SHP77 treated with DMSO at 0.1 percent for 48 hours (cell line): ENCODE results near the gene CECR2.
"Not testable (repeated sequence)": the region's sequence is repeated elsewhere in the genome, so short reads cannot be mapped to it uniquely, and the experiment has no call there.

Source experiments
- DNase-seq: peaks from one replicate; lab custom pipeline; 2025; lab: John Stamatoyannopoulos, UW

Gene CECR2

DNA sequence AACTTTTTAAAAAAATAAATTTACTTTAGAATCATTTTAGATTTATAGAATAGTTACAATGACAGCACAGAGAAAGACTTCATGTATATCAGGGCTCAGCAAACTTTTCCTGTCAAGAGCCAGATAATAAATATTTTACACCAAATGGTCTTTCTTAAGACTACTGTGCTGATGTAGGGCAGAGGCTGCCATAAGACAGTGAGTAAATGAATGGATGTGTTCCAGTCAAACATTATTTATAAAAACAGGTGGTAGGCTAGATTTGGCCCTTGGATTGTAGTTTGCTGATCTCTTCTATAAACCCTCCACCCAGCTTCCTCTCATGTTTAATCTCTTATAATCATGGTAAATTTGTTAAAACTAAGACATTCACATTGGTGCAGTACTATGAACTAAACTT lies 33.0 kb downstream of the CECR2 start:
- no peak for DNase-seq

DNA sequence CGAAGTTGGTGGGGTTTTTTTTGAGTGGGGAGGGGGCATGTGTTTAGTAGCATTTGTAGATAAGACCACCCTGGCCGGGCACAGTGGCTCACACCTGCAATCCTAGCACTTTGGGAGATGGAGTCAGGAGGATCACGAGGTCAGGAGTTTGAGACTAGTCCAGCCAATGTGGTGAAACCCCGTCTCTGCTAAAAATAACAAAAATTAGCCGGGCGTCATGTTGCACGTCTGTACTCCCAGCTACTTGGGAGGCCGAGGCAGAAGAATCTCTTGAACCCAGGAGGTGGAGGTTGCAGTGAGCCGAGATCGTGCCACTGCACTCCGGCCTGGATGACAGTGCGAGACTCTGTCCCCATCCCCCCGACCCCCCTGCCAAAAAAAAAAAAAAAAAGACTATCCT lies 34.6 kb downstream of the CECR2 start:
- no peak for DNase-seq

DNA sequence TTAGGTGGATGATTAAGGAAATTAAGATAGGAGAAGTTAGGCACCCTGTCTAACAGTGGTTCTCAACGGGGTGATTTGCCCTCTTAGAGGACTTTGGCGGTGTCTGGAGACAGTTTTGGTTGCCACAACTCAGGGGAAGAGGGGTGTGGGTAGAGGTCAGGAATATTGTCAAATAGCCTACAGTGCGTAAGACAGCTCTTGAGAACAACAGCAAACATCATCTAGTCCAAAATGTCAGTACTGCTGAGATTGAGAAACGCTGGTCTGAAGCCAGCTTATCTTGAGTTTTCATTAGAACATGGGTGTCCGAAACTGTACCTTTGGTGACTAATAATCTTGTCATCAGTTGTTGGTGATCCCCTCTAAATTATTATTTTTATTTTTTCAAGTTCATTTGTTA lies 38.4 kb downstream of the CECR2 start:
- no peak for DNase-seq

- no peak for DNase-seq
Measured at GRCh38 chr22:17410576-17410975, 41.3 kb downstream of the CECR2 start.

DNA sequence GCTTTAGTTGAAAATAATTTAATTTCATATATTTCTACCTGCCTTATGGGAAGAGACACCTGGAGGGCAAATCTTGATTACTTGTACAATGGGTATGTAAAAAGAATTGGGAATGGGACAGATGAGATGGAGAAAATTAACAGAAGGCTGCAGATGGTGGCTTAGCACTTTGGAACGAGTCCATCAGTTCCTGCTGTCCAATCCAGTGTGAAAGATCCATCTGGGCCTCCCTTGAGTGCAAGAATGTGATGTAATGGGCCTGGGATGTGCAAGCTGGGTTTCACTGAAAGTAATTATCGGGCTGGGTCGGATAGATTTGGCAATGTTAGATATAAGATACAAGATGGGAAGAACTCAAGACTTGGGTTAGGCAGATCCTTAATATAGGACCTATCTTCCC lies 42.0 kb downstream of the CECR2 start:
- no peak for DNase-seq

GRCh38 chr22:17412232-17412631 lies 43.0 kb downstream of the CECR2 start:
- no peak for DNase-seq

DNA sequence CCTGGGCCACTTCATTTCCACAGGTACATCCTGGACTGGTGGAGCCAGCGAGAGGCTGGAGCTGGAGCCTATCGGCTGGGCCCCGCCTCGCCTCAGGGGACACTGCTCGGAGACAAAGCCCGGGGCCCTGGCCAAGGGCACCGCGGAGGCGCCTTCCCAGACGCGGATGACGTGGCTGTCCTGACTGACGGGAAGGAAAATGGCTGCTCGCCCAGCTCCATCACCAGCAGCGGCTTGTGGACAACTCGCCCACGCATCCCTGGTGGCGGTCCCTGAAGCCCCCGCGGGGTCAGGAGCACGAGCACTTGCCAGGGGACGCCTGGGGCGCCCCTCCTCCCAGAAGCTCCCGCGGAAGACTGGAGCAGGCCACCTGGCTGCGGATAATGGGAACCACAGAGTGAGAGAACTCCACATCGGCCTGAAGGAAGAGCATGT lies 49.6 kb downstream of the CECR2 start:
- DNase-seq = no peak

GRCh38 chr22:17419348-17419747 lies 50.1 kb downstream of the CECR2 start:
- DNase-seq = no peak

- no peak for DNase-seq
Measured at GRCh38 chr22:17422736-17423343, 53.6 kb downstream of the CECR2 start.

GRCh38 chr22:17423616-17424015 lies 54.4 kb downstream of the CECR2 start:
- no peak for DNase-seq

DNA sequence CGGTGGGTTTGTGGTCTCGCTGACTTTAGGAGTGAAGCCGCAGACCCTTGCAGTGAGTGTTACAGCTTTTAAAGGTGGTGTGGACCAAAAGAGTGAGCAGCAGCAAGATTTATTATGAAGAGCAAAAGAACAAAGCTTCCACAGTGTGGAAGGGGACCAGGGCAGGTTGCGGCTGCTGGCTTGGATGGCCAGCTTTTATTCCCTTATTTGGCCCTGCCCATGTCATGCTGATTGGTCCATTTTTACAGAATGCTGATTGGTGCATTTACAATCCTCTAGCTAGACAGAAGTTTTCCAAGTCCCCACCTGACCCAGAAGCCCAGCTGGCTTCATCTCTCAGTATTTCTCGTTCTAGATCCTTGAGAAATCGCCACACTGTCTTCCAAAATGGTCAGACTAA lies 58.3 kb downstream of the CECR2 start:
- not testable (repeated sequence) for DNase-seq

DNA sequence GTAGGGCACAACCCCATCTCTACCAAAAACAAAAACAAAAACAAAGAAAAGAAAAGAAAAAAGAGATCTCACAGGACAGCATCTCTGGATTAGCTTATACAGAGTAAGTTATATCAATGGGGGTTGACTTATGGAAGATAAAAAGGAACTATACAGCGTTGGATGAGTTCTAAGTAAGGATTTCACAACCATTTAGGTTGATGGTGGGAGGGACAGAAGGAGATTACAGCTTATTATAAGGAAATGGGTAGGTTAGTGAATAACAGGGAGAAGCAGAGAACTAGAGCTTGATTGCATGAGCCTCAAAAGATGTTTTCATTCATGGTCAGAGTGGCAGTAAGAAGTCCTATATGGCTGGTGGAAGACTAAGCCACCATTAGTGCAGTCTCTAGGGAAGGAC lies 60.3 kb downstream of the CECR2 start:
- DNase-seq = no peak

DNA sequence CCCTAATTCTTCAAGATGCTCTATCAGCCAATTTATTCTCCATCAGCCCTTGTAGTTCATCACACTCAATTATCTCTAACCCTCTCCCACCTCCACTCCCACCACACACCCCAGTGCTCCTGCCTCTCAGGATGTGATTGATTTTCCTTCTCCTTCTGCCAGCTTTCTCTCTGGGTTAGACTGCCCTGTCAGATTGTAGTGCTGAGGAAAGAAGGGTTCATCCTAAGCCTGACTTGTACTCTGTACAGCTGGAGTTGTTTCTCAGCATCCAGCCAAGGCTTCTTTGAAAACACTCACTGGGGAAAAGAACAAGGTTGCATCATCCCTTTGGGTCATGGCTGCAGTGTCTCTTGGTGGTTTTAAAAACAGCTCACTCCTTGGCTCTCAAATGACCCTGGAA lies 61.2 kb downstream of the CECR2 start:
- no peak for DNase-seq

- no peak for DNase-seq
Measured at GRCh38 chr22:17431179-17431578, 61.9 kb downstream of the CECR2 start.

DNA sequence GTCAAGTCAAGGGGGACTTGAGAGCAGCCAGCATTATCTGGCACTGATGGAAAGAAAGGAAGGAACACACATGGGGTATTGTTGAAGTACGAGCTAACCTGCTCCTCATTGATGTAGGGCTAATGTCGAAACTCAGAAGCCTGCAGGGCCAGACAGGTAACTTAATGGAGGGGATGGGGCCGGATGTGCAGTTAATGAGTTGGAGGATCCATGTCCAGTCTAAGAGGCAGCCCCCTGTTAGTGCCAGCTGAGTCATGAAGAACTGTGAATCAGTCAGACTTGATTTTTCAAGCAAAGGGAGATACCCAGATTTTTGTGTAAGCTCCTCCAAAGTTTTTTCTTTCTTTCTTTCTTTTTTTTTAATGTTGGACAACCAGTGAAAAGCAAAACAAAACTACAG lies 65.6 kb downstream of the CECR2 start:
- no peak for DNase-seq

- no peak for DNase-seq
Measured at GRCh38 chr22:17435375-17435774, 66.1 kb downstream of the CECR2 start.

GRCh38 chr22:17436382-17436980 lies 67.2 kb downstream of the CECR2 start:
- DNase-seq = no peak

- no peak for DNase-seq
Measured at GRCh38 chr22:17436981-17437412, 67.7 kb downstream of the CECR2 start.

DNA sequence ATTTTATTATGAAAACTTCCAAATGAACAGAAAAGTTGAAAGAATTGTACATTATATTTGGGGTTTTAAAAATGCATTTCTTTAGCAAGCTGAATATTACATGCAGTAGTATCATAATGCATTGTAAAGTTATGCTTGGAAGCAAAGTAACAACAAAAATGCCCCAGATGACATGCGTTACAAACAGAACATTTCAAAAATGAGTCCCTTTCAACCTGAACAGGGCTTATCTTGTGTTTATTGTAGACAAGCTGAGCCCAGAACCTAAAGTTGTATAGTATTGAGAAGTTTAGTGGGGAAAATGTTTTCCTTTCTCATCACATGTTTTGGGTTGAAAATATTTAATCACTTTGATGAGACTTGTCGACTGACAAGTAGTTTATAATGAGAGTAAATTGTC lies 68.8 kb downstream of the CECR2 start:
- no peak for DNase-seq

DNA sequence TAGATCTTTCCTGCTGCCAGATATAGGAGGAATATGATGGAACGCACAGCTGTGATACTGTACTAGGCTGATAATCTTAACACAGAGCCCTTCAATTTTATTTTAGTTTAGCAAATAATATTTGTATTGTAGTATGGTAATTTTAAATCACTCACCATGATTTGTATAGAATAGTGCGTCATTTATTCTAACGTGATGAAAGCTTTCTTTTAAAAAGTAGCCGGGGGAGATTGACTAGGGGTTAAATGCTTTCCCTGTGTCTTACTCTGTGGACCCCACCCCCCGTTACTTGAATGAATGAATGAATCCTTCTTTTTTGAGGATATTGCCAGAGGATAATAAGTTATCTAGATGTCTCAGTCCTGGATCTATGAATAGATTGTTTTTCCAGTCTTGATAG lies 72.1 kb downstream of the CECR2 start:
- DNase-seq = no peak

DNA sequence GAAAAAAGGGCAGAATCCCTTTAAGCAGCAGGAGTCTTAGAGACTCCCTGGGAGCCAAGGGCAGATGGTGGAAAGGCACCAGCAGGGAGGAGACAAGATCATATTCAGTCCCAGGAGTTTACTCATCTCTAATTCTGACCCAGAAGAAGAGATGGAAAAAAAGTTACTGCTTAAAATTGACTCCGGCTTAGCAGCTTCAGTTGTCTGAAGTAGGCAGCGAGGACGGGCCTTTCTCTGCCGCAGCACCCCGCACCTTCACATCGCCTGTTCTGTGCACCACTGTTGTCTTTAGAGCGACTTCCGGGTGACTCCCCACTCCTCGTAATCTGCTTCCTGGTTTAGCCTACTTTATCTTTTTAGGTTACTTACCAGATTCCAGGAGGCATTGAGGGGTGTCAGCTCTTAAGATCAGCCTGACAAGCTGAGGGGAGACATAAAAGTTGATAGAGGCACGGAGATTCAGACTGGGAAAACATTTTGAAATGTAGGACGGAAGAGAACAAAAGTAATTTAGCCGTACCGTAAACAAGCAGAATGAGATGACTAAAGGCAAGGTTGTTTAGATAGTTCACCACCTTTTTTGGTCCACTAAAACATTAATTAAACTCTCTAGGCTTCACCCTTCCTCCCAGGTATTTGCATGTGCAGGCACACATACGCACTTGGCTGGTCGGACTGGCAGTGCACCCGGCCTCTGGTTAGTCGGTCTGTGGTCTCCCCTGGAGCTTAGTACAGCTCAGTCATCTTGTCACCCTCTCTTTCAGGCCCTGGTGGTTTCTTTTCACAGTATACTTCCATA lies 74.3 kb downstream of the CECR2 start:
- no peak for DNase-seq

DNA sequence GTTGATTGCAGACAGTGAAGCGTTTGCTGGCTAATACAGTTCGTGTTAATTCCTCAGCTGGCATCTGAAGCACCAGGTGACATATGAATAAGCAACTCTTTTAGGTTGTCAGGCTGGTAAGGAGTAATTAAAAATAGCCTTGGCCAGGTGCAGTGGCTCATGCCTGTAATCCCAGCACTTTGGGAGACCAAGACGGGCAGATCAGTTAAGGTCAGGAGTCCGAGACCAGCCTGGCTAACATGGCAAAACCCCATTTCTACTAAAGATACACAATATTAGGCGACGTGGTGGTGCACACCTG lies 74.9 kb downstream of the CECR2 start:
- DNase-seq = no peak

DNA sequence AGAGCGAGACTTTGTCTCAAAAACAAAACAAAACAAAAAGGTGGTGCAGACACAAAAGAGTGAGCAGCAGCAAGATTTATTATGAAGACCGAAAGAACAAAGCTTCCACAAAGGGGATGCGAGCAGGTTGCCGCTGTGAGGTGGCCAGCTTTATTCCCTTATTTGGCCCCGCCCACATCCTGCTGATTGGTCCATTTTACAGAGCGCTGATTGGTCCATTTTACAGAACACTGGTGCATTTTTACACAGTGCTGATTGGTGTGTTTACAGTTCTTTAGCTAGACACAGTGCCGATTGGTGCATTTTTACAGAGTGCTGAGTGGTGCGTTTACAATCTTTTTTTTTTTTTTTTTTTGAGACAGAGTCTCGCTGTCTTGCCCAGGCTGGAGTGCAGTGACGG lies 77.4 kb downstream of the CECR2 start:
- DNase-seq = no peak

GRCh38 chr22:17451316-17451715 lies 82.1 kb downstream of the CECR2 start:
- no peak for DNase-seq
